Tibial nerve (tissue), 4 donors: ENCODE results near the gene STXBP6. TPM values are rescaled to one million over a fixed set of nuclear protein-coding genes. Genes with fewer than 3 reads are reported as not detected.

ENCODE experiments used
- DNase-seq, 2 donors: peaks; one replicate each; pipeline ENCODE4 v3.0.0-alpha.2; 2019; ENCODE audit warnings: low spot score in 2 of 2
- H3K27ac ChIP-seq, 4 donors: fragments of 200-600 bp; sonication (generic) in 3 of 4; one replicate each; pipeline ENCODE4 v1.5.1; 2017 to 2019; ENCODE audit warnings: mild to moderate bottlenecking in 1 of 4
- H3K27me3 ChIP-seq, 2 donors: fragments of 200-600 bp; sonication (generic) in 1 of 2; one replicate each; pipeline versions ENCODE4 v1.5.1 to v1.6.0; 2017 to 2019
- H3K36me3 ChIP-seq, 3 donors: fragments of 200-600 bp; sonication (generic); one replicate each; pipeline ENCODE4 v1.5.1; 2018 to 2019
- H3K4me1 ChIP-seq, 4 donors: fragments of 200-600 bp; sonication (generic) in 3 of 4; one replicate each; pipeline ENCODE4 v1.5.1; 2017 to 2019
- H3K4me3 ChIP-seq, 4 donors: fragments of 200-600 bp; sonication (generic) in 3 of 4; one replicate each; pipeline ENCODE4 v1.5.1; 2017 to 2019; ENCODE audit warnings: mild to moderate bottlenecking in 1 of 4, moderate library complexity in 1 of 4
- H3K9me3 ChIP-seq, 4 donors: fragments of 200-600 bp; sonication (generic) in 3 of 4; one replicate each; pipeline ENCODE4 v1.5.1; 2017 to 2019
- EP300 ChIP-seq, 2 donors: sonication (generic); formaldehyde crosslinking; IDR thresholded peaks; one replicate each; pipeline ENCODE4 v1.6.1; 2017; ENCODE audit warnings: antibody characterized with exemption in 2 of 2, mild to moderate bottlenecking in 1 of 2
- POLR2A ChIP-seq, 2 donors: fragments of 450-650 bp; IDR thresholded peaks; one replicate each; pipeline ENCODE4 v1.6.1; 2017; ENCODE audit warnings: antibody characterized with exemption in 2 of 2, mild to moderate bottlenecking in 2 of 2, moderate library complexity in 2 of 2
- WGBS, 2 donors: methylation state at CpG; one replicate each; pipeline ENCODE4 v1.1.5; 2018; 5-methylcytosine and 5-hydroxymethylcytosine counted together
- total RNA-seq, 4 donors: library from RNA; depleted of rRNA; stranded (reverse); fragments of >200 nt; gene quantifications; one replicate each; pipeline ENCODE4 v1.1.0, GENCODE V29; 2016
- TF ChIP-seq, protein P1 (sequence below), 5 experiments: fragments of 200-600 bp in 3 of 5; fragments of 450-650 bp in 2 of 5; sonication (generic) in 3 of 5; IDR thresholded peaks; one replicate each; pipeline ENCODE4 v1.5.1; 2016 to 2019; ENCODE audit warnings: antibody characterized with exemption in 5 of 5, mild to moderate bottlenecking in 3 of 5, moderate library complexity in 2 of 5

The STXBP6 gene
- total RNA-seq, 4 donors from 2014 or later, result 12.6 to 42.6 (median 33.5) TPM

DNA sequence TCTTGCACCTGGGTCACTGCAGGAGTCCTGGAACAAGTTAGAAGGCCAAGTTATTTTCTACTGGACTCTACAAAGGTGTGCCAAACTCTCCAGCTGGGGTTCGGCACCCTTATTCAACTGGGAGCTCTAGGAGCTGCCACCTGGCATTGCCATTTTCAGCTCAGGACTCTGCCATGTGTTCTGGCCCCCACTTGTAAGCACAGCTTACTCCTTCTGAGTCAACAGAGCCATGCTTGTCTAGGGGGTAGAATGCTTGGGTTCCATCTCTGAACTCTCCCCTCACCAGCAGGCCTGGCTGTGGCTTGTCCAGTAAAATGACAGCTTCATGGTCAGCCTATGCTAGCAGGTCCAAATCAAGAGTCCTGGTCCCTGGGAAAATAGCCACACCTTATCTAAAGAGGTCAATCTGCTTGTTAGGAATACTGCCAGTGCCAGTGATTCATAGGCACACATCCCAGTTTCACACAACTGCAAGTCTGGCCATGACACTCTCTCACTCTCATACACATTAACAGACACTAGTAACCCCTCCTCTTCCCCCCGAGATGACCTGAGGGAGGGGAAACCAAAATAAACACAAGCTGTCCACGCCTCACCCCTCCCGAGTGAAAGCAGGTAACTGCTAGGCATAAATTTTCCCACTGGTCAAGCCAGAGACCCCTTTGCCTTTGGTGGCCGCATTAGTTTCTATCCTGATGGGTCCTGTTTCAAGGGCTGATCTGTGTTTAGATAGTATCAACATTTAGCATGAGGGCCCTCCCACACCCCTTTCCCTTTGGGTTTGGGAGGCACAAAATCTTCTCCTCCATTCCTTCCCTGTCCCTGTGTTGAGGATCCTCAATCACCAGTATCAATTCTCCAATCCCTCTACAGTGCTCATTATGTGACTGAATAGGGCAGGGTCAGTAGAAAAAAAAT is 233.7 kb downstream of the STXBP6 start:
- H3K36me3 ChIP-seq, result no peaks in the 10 kb centered on the region
- H3K27ac ChIP-seq, result no peak overlapping the region
- TF ChIP-seq, protein P1, sequence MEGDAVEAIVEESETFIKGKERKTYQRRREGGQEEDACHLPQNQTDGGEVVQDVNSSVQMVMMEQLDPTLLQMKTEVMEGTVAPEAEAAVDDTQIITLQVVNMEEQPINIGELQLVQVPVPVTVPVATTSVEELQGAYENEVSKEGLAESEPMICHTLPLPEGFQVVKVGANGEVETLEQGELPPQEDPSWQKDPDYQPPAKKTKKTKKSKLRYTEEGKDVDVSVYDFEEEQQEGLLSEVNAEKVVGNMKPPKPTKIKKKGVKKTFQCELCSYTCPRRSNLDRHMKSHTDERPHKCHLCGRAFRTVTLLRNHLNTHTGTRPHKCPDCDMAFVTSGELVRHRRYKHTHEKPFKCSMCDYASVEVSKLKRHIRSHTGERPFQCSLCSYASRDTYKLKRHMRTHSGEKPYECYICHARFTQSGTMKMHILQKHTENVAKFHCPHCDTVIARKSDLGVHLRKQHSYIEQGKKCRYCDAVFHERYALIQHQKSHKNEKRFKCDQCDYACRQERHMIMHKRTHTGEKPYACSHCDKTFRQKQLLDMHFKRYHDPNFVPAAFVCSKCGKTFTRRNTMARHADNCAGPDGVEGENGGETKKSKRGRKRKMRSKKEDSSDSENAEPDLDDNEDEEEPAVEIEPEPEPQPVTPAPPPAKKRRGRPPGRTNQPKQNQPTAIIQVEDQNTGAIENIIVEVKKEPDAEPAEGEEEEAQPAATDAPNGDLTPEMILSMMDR (IDR thresholded peaks at IDR 0.05), result no peak
- TF ChIP-seq EP300 (IDR thresholded peaks at IDR 0.05) (no peak), POLR2A (IDR thresholded peaks at IDR 0.05) (no peak)
- 85 to 89% methylated on average over 5 of the region's 5 CpGs for WGBS, 2 donors
- H3K4me3 ChIP-seq, result no peak overlapping the region
- H3K4me1 ChIP-seq, result peaks cover 0 to 22% (median 0%) of the 10 kb centered on the region in 4 donors
- DNase-seq, result no peak
- no peaks in the 10 kb centered on the region for H3K27me3 ChIP-seq
- no peaks in the 10 kb centered on the region for H3K9me3 ChIP-seq

DNA sequence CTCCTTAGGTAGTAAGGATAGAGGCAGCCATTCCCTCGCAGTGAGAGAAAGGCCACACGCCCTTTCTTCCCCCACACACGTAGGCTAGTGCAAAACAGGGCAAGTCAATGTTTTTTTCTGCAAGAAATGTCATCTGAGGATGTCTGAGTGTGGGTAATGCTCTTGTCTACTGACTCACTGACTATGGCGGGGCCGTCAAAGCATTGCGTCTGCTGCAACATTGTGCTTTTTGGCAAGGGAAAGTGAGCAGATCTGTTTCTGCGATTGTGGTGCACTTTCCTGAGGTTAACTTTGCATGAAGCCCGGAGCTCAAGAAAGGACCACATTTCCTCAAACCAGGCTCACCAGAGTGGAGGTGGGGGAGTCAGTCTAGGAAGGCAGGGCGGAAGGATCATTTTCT is 234.4 kb downstream of the STXBP6 start:
- 92 to 93% methylated on average over 9 of the region's 9 CpGs for WGBS, 2 donors
- no peak overlapping the region for H3K27ac ChIP-seq
- TF ChIP-seq POLR2A (IDR thresholded peaks at IDR 0.05), result no peak
- H3K4me1 ChIP-seq, result peaks cover 0 to 22% (median 0%) of the 10 kb centered on the region in 4 donors
- no peaks in the 10 kb centered on the region for H3K9me3 ChIP-seq
- no peaks in the 10 kb centered on the region for H3K36me3 ChIP-seq
- DNase-seq, result no peak
- H3K27me3 ChIP-seq, result no peaks in the 10 kb centered on the region
- H3K4me3 ChIP-seq, result no peak overlapping the region

DNA sequence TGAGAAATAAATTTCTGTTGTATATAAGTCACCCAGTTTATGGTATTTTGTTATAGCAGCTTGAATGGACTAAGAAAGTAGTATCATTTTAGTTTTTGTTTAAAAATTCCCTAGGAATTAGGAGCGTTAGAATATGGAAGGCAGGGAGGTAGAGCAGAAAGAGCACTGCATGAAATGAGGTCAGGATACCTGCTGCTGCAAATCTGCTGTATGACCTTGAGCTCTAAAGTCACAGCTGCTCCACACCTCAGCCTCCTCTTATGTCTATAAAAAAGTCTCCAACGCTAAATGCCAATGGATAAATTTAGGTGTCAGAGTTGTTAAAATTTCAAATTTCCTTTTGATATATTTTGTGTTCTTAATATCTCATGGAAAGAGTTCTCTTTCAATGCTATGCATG is 235.0 kb downstream of the STXBP6 start:
- Histone ChIP-seq H3K27me3 (no peaks in the 10 kb centered on the region), H3K36me3 (no peaks in the 10 kb centered on the region), H3K4me3 (no peak overlapping the region), H3K27ac (no peak overlapping the region), H3K4me1 (peaks cover 0 to 22% (median 0%) of the 10 kb centered on the region in 4 donors), H3K9me3 (no peaks in the 10 kb centered on the region)
- WGBS, 2 donors, result 89 to 90% methylated on average over 2 of the region's 2 CpGs
- TF ChIP-seq, protein P1 (IDR thresholded peaks at IDR 0.05), result no peak
- TF ChIP-seq EP300 (IDR thresholded peaks at IDR 0.05) (no peak), POLR2A (IDR thresholded peaks at IDR 0.05) (no peak)
- DNase-seq, result no peak

DNA sequence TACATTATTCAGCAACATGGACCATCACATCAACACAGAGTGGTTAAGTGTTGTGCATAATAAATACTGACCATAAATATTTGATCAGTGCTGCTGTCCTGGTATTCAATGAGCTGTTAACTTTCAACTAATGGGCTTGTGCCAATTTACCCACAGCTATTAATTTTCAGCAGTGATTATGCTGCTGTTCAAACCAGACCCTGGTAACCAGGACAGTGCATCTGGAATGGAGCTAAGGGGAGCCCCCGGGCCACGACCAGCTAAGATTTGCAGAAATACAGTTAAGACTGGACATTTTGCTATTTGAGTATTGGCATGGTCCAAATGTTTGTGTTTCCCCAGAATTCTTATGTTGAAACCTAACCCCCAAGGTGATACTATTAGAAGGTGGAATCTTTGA is 235.6 kb downstream of the STXBP6 start:
- no peak overlapping the region for H3K4me3 ChIP-seq
- no peaks in the 10 kb centered on the region for H3K9me3 ChIP-seq
- TF ChIP-seq EP300 (IDR thresholded peaks at IDR 0.05) (no peak), POLR2A (IDR thresholded peaks at IDR 0.05) (no peak)
- TF ChIP-seq, protein P1 (IDR thresholded peaks at IDR 0.05), result no peak
- no peaks in the 10 kb centered on the region for H3K36me3 ChIP-seq
- no peak overlapping the region for H3K27ac ChIP-seq
- DNase-seq, result no peak
- H3K4me1 ChIP-seq, result peaks cover 0 to 22% (median 0%) of the 10 kb centered on the region in 4 donors
- WGBS, 2 donors, result 88 to 100% methylated on average over 2 of the region's 2 CpGs
- H3K27me3 ChIP-seq, result no peaks in the 10 kb centered on the region

DNA sequence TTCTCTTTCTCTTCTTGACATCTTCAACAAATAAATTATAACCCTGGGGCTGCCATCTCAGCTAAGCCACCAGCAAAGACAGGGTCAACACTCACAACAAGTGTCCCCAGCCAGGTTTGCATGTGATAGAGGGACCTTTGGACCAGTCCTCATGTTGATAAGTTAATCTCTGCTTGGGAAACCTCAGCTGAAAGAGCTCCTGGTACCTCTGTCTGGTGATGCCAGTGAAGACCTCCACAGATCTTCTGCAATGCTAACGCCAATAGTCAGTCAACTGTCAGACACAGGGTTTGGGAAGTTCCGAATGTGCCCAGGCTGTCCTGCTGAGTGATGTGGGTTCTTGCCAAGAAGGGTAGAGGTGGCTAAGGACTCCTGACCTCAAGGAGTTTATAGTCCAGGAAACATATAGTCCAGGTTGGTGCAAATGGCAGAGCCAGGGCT is 236.1 kb downstream of the STXBP6 start:
- H3K27ac ChIP-seq, result no peak overlapping the region
- H3K9me3 ChIP-seq, result no peaks in the 10 kb centered on the region
- H3K4me3 ChIP-seq, result no peak overlapping the region
- H3K27me3 ChIP-seq, result no peaks in the 10 kb centered on the region
- TF ChIP-seq, protein P1 (IDR thresholded peaks at IDR 0.05), result no peak
- TF ChIP-seq POLR2A (IDR thresholded peaks at IDR 0.05), result no peak
- TF ChIP-seq EP300 (IDR thresholded peaks at IDR 0.05), result no peak
- H3K36me3 ChIP-seq, result no peaks in the 10 kb centered on the region
- no peak for DNase-seq
- peaks cover 0 to 20% (median 0%) of the 10 kb centered on the region in 4 donors for H3K4me1 ChIP-seq
- WGBS, 2 donors, result 97 to 100% methylated on average over 2 of the region's 2 CpGs
